MV-4-11 (cell line): ENCODE results near the gene FBXO31.
A peak's percentile ranks its signal among the peaks of the same experiment; 100 is the strongest.
"Not testable (repeated sequence)": the region's sequence is repeated elsewhere in the genome, so short reads cannot be mapped to it uniquely, and the experiment has no call there.

Experiments
- DNase-seq: peaks from one replicate; lab custom pipeline; 2025; lab: John Stamatoyannopoulos, UW

FBXO31 gene

GRCh38 chr16:87411375-87412271 lies 28.0 kb upstream of the FBXO31 start:
- DNase-seq: no peak

GRCh38 chr16:87410968-87411367 lies 27.4 kb upstream of the FBXO31 start:
- DNase-seq: no peak

GRCh38 chr16:87410530-87410929 lies 27.0 kb upstream of the FBXO31 start:
- DNase-seq: no peak

- no peak for DNase-seq
Measured at GRCh38 chr16:87409781-87410180, 26.2 kb upstream of the FBXO31 start.

- no peak for DNase-seq
Measured at GRCh38 chr16:87409153-87409552, 25.6 kb upstream of the FBXO31 start.

GRCh38 chr16:87407511-87408112 lies 24.0 kb upstream of the FBXO31 start:
- peak; percentile 93 for DNase-seq

- DNase-seq: no peak
Measured at GRCh38 chr16:87406495-87407088, 23.0 kb upstream of the FBXO31 start.

- DNase-seq: no peak
Measured at GRCh38 chr16:87404764-87405625, 21.4 kb upstream of the FBXO31 start.

GRCh38 chr16:87395181-87395842 lies 11.7 kb upstream of the FBXO31 start:
- no peak for DNase-seq

- no peak for DNase-seq
Measured at GRCh38 chr16:87393680-87394055, 10.1 kb upstream of the FBXO31 start.

- no peak for DNase-seq
Measured at GRCh38 chr16:87392821-87393679, 9.5 kb upstream of the FBXO31 start.

- DNase-seq: peak; percentile 92
Measured at GRCh38 chr16:87391950-87392820, 8.6 kb upstream of the FBXO31 start, which contains the start of gene MAP1LC3B. Gene MAP1LC3B (plus strand): TSS chr16:87392336. CDS start chr16:87392428, 92 bp downstream.

- peak; percentile 55 for DNase-seq
Measured at GRCh38 chr16:87391324-87391949, 7.9 kb upstream of the FBXO31 start.

GRCh38 chr16:87390641-87391323 lies 7.2 kb upstream of the FBXO31 start:
- no peak for DNase-seq

GRCh38 chr16:87389914-87390313 lies 6.3 kb upstream of the FBXO31 start:
- not testable (repeated sequence) for DNase-seq

- DNase-seq: no peak
Measured at GRCh38 chr16:87389245-87389644, 5.7 kb upstream of the FBXO31 start.

- DNase-seq: no peak
Measured at GRCh38 chr16:87388818-87389134, 5.2 kb upstream of the FBXO31 start.
